Cerebellar nuclear complex (tissue), 1 donor: ENCODE measurements around the gene IYD.
"Not testable (repeated sequence)": the region's sequence is repeated elsewhere in the genome, so short reads cannot be mapped to it uniquely, and the experiment has no call there.

ENCODE experiments used
- DNase-seq, 2 experiments: peaks; one replicate each; lab custom pipeline; 2025; lab: John Stamatoyannopoulos, UW

The IYD gene

DNA sequence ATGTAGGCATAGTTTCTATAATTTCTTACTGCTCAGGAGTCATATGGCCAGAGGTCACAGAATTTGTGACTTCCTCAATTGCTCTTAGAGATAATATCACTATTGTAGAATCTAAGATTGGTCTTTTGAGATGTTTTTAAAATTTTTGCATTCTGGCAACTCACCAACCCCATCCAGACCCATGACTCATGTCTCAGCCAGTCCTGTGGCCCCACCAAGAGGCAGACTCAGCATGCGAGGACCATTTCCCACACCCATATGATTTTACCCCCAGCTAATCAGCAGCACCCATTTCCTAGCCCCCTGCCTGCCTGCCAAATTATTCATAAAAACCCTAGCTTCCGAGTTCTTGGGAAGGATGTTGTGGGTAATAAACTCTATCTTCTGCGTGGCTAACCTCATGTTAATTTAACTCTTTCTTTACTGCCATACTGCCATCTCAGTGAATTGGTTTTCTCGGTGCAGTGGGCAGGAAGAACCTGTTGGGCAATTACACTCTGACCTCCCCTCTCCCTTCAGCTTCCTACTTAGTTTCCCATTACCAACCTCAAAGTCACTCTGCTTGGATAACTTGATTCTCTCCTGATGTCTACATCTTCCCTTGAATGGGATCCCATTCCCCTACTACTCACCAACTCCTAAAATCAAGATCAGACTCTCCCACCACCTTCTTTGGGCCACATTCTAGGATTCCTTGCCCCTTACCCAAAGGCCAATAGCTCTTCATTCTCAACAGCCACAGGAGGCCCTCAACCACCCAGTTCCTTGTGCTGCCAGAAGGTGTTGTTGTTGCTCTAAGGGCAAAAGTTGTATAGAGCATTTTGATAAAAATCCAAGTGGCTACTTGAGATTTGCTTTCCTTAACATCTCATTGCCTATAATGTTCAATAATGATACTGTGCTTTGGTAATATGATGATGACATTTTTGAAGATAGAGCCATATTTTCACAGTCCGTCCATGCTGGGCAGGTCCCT lies 16.2 kb upstream of the IYD start:
- no peak for DNase-seq

DNA sequence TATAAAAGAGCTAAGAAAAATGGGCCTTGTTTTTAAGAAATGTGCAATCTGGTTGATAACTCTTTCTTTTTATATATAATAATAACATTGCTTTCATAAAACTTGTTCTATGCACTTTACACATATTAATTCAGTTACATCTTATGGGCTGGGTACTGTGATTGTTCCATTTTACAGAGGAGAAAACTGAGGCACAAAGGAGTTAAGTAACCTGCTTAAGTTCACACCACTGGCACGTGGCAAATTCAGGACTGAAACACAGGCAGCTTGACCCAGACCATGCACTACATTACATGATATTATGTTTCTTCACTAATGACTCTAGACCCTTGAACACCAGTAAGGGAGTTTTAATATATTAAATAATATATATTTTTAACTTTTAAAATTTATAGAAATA lies 15.4 kb upstream of the IYD start:
- DNase-seq, result no peak

DNA sequence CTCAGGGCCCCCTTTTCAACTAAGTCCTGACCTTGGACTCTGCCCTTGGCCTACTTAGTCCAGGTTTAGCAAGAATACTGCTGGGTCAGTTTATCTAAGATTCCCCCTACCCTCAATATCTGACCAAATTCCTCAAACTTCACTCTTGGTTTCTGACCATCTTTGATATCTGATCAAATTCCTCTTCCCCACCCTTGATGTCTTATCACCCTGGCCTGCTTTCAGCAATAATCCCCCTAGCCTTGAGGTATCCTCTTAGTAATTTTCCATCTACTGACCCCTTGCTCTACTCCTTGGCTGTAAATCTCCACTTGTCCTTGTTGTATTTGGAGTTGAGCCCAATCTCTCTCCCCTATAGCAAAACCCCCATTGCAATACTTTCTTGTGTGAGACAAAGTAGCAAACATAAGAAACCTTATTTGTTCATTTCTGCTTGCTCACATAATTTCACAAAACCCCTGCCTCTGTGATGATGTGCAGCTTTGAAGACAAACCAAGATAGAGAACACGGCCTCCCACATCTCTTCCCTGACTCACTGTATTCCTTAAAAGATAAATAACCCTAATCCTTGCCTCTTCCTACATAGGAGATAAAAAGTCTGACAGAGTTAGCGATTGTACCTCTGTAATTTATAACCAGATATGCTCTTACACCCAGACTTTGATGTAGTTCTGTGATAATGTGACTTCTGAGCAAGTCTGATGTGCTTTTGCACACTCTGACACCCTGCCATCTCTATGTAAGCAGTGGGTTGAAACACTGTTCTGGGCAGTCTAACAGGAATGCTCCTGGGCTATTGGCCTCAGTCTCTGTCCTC lies 13.8 kb upstream of the IYD start:
- DNase-seq, result no peak

DNA sequence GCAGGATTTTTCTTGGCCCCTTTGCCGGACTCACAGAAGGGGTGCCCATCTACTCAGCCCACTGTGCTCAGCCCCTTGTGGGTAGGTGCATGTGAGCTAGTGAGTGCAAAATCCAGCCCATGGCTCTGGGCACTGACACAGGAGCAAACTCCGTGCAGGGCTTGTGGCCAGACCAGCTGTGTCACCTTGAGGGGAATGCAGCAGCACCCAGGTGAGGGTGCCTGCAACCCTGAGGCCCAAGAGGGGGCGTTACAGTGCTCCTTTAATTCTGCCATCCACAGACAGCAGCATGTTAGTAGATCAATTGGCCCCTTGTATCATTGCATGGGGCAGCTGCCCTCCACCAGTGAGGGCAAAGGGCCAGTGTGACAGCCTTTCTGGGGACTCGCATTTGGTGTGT lies 12.9 kb upstream of the IYD start:
- no peak for DNase-seq

DNA sequence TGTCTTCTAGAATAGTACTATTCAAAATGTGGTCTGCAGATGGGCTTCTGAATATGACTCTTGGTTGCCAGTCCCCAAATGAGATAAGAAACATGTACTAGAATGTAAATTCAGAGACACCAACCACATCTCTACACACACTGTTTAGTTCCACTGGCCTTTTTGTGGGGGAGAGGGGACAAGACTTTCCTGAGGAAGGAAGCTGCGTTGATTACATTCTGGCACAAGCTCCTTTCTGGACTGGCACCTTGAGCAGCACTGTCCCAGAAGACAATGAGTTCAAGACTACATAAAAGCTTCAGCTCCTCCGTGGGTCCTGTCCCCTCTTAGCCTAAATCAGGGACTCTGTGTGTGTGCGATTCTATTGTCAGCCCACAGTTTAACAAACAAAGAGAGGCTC lies 6.9 kb upstream of the IYD start:
- DNase-seq, result no peak

DNA sequence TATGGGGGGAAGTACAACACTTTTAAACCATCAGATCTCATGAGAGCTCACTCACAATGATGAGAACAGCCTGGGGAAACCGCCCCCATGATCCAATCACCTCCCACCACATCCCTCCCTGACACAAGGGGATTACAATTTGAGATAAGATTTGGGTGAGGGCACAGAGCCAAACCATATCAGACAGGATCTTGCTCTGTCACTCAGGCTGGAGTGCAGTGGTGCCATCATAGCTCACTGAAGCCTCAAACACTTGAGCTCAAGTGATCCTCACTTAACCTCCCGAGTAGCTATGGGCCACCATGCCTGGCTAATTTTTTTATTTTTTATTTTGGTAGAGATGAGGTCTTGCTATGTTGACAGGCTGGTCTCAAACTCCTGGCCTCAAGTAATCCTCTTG lies 5.1 kb upstream of the IYD start:
- no peak for DNase-seq

DNA sequence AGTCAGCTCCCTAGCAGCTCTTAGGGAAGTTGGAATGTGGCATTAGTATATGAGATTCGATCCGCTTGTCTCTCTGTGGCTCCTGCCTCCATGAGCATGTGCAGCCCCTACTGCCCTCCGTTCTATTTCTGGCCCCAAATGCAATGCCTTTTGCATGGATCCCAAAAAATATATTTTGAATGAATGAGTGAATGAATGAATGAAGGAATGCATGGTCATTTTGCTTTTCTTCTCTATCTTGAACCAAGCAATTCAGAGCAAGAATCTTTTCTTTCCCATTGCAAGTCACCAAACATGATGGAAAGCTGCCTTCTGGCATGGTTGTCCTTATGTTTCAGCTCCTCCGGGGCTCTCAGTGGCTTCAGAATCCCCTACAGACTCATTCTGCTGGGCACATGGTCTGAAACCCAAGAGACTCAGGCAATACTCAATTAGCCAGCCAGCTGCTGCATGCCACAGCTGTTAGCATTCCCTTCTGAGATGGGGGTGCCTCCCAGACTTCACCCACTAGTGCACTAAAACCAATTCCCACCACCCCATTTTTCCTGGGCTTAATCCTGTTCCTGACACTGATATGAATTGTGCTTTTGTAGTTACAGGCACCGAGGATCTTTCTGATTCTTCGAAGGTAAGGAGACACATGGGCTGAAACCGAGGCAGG lies 2.6 kb upstream of the IYD start:
- DNase-seq, result no peak

DNA sequence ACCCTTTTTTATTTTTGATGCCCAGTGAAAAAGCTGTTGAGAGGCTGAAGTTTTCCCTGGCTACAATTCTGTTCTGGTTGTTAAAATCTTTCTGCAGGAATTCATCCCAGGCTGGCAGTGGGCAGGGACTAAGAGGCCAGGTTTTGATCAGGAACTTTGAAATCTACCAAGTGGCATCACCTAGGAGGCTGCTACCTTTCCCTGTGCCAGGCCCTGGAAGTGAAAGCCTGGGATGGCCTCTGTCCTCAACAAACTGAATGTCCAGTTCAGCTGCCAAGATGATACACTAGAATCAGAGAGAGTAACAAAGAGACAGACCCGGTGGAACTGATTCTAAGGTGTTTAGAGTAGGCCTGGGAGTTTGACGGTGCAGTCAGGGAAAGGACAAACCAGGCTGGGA lies 596 bp downstream of the IYD start:
- DNase-seq, result no peak

DNA sequence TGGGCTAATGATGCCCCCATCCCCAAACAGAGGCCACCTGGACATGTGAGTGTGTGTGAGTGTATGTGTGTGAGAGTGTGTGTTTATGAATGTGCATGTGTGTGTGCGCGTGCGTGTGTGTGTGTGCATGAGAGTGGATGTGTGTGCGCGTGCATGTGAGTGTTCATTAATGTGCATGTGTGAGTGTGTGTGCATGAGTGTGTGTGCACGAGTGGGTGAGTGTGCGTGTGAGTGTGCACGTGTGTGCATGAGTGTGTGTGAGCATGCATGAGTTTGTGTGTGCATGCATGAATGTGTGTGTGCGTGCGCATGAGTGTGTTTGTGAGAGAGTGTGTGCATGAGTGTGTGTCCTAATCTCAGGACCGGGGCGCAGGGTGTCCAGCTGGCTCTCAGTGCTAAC lies 1.3 kb downstream of the IYD start:
- DNase-seq, result no peak

DNA sequence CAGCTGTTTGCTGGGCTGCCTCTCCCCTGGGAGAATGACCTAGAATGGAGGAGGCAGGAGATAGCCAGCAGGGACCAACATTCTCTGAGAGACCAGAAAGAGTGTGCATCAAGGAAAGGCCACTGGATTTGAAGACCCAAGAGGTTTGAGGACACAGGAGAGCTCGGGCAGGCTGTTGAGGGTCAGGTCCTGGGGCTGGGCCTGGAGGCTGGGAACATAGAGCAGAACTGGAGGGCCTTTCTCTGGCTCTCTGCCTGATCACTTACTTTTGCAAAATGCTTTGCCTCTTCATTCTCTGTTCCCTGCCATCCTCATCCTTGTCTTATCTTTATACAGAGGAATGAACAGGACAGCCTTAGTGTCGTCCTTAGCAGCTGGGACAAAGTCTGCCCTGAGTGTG lies 2.5 kb downstream of the IYD start:
- no peak for DNase-seq

DNA sequence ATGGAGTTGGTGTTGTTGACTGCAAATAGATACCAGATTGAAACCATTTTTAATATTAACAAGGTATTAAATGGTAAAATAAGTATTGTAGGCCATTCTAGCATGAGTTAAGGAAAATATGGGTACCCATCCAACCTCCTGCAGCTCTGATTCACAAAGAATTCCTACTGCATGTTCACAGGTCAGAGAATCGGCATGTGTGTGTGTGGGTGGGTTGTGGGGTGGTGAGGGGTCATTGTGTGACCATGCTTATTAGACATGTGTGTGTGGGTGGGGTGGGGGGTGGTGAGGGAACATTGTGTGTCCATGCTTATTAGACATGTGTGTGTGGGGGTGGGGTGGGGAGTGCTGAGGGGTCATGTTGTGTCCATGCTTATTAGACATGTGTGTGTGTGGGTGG lies 3.2 kb downstream of the IYD start:
- no peak for DNase-seq

DNA sequence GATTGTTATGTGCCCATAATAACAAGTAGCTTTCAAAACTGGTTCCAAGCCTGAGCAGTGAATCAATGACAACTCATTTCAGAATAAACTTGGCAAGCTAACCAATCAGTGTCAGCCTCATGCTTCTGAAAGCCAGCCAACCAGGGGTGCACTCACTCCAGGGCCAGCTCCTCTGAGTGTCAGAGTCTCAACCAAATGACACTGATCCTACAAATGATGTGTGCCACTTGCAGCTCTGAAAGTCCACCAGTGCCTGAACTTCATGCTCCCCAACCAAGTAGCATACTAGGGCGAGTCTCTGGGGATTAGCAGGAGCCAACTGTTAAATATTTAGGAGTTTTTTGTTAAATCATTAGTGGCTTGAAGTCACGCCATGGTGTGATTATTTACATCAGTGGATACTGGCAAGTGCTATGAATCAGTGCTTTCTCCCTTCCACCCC lies 4.5 kb downstream of the IYD start:
- DNase-seq, result no peak

DNA sequence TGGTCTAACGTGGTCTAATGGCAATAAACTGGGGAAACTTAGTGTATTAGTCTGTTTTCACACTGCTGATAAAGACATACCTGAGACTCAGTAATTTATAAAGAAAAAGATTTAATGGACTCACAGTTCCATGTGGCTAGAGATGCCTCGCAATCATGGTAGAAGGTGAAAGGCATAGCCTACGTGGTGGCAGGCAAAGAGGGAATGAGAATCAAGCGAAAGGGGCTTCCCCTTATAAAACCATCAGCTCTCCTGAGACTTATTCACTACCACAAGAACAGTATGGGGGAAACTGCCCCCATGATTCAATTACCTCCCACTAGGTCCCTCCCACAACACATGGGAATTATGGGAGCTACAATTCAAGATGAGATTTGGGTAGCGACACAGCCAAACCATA lies 5.5 kb downstream of the IYD start:
- not testable (repeated sequence) for DNase-seq

DNA sequence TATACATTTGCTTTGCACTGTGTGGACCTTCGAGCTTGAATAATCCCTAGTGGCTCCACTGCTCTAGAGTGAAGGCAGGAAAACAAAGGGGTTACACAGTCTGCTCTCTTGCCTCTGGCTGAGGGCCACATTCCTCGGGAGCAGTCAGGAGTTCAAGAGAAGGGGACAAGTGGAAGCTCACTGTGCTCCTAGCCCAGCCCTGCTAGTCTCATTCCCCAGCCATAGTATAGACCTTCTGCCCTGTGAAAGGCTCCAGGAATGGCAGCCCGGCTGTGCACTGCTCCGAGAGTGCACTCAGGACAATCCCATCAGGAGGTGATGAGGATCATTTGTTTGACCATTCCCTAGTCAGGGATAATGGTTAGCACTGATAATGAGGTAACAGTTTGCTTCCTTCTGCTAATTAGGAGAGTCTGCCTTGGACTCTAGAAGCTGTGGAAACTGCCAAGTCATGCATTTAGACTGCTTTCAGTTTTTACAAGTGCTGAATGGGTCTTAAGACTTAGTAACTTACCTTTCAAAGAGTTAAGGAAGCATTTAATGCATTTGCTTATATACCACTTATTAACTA lies 8.5 kb downstream of the IYD start:
- no peak for DNase-seq

DNA sequence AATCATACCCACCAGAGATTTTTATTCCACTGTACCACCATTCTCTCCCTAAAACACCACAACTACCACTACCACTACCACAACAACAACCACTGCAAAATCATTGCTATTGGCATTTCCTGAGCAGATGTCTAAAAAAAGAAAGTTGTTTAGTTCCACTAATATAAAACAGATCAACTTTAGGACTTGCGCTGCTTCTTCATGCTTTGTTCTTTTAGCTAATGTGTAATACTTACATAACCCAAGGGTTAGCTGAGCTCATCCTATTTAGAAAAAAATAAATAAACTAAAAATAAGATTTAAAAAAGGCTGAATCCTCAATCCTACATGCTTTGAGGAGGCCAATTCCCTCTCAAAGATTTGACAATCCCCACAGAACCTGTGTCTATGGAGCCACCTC lies 11.4 kb downstream of the IYD start:
- no peak for DNase-seq

DNA sequence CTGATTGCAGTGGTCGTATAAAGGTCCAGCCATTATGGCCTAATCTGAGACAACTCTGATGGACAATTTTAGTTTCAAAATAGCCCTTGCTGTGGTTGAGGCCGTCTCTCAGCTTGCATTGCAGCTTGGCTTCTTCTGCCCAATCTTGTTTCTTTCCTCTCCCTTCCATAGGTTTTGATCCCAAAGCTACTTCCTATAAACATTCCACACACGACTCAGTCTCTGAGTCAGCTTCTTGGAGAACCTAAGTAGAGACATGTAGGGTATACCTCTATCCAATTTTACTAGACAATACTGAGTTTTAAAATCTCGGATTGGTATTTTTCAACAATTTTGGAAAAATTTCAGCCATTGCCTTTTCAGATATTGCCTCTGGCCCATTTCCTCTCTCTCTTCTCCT lies 13.4 kb downstream of the IYD start:
- no peak for DNase-seq

DNA sequence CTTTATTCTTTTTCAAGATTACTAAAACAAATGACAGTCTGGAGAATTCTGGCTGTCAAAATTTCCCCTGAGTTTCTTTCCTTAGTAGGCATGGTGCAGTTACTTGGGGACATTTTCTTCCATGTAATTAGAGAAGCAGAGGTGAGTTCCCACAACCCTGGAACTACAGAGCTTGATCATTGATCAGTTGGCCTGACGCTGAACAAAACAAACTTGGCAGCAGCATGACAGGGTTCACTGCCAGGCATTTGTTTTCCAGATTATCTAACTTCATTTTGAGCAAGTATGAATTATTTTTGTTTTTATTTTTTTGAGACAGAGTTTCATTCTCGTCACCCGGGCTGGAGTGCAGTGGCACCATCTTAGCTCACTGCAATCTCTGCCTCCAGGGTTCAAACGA lies 22.6 kb downstream of the IYD start:
- DNase-seq, result no peak

DNA sequence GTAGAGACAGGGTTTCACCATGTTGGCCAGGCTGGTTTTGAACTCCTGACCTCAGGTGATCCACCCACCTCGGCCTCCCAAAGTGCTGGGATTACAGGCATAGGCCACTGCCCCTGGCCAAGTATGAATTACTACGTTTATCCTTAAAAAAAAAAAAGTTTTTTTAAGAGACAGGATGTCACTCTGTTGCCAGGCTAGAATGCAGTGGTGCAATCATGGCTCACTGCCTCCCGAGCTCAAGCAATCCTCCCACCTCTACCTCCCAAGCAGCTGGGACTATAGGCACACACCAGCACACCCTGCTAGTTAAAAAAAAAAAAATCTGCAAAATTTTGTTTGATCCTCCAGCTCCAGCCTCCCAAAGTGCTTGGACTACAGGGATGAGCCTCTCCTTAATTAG lies 23.1 kb downstream of the IYD start:
- no peak for DNase-seq

DNA sequence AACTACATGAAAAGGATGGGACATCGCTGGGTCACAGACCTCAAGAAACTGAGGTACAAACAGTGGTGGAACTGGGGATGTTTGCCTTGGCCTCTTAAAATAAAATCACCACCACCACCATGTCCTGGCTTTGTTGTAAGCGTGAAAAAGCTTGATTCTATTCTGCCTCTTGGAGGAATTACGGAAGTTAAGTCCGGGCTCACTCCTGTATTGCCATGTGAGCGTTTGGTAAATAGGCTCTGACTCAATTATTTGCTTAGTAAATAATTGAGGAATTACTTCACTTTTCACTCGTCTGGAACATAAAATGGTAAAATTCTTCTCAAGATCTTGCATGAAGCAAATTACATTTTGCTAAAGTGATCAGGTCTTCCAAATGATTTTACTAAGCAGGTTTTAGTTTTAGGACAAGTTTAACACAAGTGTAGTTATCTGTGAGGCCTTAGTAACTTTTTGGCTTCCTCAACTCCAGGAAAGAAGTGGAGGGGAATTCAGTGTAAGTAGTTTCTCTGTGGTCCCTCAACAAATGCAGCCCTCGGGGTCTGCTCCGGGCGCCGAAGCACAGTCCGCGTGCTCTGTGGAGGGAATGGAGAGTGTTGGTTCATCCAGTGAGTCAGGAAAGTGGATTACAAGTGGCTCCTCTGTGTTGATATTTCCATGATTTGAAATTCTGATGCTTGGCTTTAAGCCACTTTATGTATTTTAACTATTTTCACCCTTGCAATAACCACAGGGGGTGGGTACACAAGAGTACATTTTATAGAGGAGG lies 23.8 kb downstream of the IYD start:
- no peak for DNase-seq

DNA sequence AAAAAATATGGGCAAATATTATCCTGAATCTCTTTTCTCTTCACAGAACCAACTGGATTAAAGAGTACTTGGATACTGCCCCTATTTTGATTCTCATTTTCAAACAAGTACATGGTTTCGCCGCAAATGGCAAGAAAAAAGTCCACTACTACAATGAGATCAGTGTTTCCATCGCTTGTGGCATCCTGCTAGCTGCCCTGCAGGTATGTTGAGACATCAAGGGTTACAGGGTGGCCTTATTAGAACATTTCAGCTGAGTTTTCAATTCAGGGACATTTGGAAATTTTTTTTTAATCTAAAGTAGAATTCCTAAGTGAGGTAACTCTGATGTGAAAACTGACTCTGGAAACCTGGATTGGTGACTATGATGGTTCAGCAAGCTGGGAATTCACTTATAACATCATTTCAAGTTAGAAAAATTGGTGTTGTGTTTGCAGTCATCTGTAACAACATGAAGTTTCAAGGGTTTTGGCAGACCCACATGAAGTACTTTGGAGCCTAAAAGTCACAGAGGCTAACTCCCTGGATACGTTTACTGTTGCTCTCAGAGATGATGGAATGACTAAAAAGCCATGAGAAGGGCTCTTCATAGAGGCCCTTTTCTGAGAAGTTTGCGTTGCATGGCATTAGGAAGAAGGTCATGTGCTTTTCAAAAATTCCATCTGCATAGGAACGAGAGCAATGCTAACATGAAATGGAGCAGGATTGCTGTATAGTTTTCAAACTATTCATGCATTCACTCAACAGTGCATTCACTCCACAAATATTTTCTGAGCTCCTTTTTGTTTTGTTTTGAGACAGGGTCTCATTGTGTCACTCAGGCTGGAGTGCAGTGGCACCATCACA lies 25.5 kb downstream of the IYD start:
- no peak for DNase-seq

DNA sequence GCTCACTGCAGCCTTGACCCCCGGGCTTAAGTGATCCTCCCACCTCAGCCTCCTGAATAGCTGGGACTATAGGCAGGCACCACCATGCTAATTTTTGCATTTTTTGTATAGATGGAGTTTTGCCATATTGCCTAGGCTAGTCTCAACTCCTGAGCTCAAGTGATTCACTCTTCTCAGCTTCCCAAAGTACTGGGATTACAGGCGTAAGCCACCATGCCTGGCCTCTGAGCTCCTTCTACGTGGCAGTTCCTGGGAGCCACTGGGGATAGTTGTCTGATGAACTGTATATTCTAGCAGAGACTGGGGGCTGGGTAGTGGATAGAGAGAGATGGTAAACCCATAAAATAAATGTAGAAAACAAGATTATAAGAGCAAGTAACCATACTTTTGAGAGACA lies 26.1 kb downstream of the IYD start:
- no peak for DNase-seq
